ENCODE data around the gene MACROH2A1. TPM values are rescaled to one million over a fixed set of nuclear protein-coding genes. Genes with fewer than 3 reads are reported as not detected.

Gene MACROH2A1
- polyA plus RNA-seq, 2 of the 4 experiments (the other 2 are of a cell fraction), result 158 to 172 TPM

DNA sequence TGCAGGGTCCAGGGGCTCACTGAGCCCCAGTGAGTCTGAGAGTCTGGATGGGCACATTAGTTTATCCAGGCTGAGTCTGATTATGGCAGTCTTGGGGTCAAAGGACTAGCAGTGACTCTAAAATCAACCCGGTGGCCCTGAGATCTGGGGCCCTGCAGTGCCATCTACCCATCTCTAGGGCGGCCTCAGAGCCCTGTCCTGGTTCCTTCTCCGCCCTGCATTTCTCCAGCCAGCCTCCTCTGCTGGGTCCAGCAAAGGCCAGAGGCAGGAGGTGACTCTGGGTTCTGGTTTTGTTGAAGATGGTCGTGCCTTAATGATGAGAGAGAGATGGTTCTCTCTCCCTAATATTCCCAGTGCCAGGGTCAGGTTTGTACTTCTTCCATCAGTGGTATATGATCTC, 33.1 kb upstream of the MACROH2A1 start (continued):
- TF ChIP-seq, protein P1, sequence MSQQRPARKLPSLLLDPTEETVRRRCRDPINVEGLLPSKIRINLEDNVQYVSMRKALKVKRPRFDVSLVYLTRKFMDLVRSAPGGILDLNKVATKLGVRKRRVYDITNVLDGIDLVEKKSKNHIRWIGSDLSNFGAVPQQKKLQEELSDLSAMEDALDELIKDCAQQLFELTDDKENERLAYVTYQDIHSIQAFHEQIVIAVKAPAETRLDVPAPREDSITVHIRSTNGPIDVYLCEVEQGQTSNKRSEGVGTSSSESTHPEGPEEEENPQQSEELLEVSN (IDR thresholded peaks at IDR 0.05; ENCODE audit: borderline replicate concordance, low read depth), result no peak
- TF ChIP-seq MAFK (IDR thresholded peaks at IDR 0.05; ENCODE audit: partially characterized antibody), result no peak
- TF ChIP-seq, protein P2, sequence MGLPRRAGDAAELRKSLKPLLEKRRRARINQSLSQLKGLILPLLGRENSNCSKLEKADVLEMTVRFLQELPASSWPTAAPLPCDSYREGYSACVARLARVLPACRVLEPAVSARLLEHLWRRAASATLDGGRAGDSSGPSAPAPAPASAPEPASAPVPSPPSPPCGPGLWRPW (IDR thresholded peaks at IDR 0.05), result no peak
- TF ChIP-seq PHF8 (IDR thresholded peaks at IDR 0.05; ENCODE audit: borderline replicate concordance, low read depth), result no peak
- TF ChIP-seq, protein P3, sequence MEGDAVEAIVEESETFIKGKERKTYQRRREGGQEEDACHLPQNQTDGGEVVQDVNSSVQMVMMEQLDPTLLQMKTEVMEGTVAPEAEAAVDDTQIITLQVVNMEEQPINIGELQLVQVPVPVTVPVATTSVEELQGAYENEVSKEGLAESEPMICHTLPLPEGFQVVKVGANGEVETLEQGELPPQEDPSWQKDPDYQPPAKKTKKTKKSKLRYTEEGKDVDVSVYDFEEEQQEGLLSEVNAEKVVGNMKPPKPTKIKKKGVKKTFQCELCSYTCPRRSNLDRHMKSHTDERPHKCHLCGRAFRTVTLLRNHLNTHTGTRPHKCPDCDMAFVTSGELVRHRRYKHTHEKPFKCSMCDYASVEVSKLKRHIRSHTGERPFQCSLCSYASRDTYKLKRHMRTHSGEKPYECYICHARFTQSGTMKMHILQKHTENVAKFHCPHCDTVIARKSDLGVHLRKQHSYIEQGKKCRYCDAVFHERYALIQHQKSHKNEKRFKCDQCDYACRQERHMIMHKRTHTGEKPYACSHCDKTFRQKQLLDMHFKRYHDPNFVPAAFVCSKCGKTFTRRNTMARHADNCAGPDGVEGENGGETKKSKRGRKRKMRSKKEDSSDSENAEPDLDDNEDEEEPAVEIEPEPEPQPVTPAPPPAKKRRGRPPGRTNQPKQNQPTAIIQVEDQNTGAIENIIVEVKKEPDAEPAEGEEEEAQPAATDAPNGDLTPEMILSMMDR (IDR thresholded peaks at IDR 0.05), result no peak
- TF ChIP-seq HEYL (CRISPR knock-in tag; IDR thresholded peaks at IDR 0.05), result no peak

DNA sequence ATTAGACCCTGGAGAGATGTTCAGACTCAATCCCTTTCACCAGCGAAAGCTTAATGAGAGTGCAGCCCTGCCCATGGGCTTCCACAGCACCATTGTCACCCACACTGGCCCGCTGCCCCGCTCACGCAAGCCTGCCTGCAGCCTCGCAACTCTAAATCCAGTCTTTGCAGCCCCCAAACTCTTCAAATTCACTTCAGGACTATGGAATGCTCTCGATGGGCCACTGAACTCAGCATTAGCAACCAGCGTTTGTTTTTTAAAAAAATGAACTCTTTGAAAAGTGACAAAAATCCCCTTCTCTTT, 31.1 kb upstream of the MACROH2A1 start:
- ChIA-PET CTCF (no interaction called here), POLR2A (no interaction called here)
- FAIRE-seq, result no peak
- Histone ChIP-seq H3K4me2 (no peak overlapping the region), H3K9me3 (peaks cover 20% of the 10 kb centered on the region), H3K4me1 (no peaks in the 10 kb centered on the region), H3K4me3 (no peak overlapping the region), H3K27ac (no peak overlapping the region)
- WGBS (ENCODE audit: missing lambda C conversion rate), result 78% methylated on average over 7 of the region's 7 CpGs
- ATAC-seq, result no peak
- TF ChIP-seq POLR2A (IDR thresholded peaks at IDR 0.05; ENCODE audit: low read length) (no peak), EHF (CRISPR knock-in tag; IDR thresholded peaks at IDR 0.05) (no peak), RNF2 (IDR thresholded peaks at IDR 0.05; ENCODE audit: borderline replicate concordance, low read depth) (no peak), HEYL (CRISPR knock-in tag; IDR thresholded peaks at IDR 0.05) (no peak), TP53 (CRISPR knock-in tag; IDR thresholded peaks at IDR 0.05) (no peak), ESRRA (IDR thresholded peaks at IDR 0.05; ENCODE audit: borderline replicate concordance, low read length) (no peak), MAFK (IDR thresholded peaks at IDR 0.05; ENCODE audit: partially characterized antibody) (no peak)
- no peak for DNase-seq (ENCODE audit: low read depth in 1 of 2, low spot score in 1 of 2)

DNA sequence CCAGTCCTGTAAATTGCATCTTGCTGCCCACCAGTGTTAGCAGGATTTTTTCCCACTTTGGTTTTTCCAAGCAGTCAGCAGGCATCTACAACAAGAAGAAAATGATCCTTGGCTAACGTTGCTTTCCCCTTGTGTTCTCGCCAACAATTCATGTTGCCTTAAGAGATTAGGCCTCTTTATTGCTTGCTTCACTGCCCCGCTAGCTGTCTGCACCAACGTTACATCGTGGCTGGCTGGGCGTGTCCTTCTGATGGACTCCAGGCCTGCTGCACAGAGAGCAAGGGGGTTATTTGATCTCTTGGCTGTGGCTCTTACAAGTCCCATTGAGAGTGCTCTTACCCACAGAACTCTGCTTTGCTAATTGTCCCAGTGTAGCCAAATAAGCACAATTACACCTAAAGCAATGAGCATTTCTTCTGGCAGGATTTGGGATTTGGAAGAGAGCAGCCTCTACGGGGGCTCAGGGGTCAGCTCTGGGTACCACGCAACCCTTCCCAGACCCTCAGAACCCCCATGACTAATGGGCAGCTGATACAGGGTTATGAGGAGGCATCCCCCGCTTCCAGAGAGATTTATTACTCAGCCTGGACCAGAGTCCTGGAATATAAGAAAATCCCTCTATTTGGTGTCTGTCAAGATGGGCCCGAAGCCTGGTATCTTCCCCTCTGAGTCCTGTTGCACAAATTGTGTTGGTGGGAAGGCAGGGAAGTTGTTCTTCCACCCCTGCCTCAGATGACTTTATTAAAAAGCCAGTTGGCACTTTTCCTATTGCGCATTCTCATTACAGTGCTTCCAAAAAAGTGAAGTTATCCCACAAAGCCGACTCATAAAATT, 30.5 kb upstream of the MACROH2A1 start:
- H3K4me2 ChIP-seq, result no peak overlapping the region
- ATAC-seq, result no peak
- ChIA-PET POLR2A (no interaction called here), CTCF (interaction anchor here (1.3 to 1.4 kb wide), 2 partner anchors 10 to 12 kb away, joined by 3 to 4 read pairs; no protein-coding TSS in a partner anchor)
- TF ChIP-seq TFCP2L1 (CRISPR knock-in tag; IDR thresholded peaks at IDR 0.05) (no peak), CEBPB (IDR thresholded peaks at IDR 0.05) (no peak), EP300 (IDR thresholded peaks at IDR 0.05) (no peak), ZSCAN20 (CRISPR knock-in tag; IDR thresholded peaks at IDR 0.05) (no peak), RARB (CRISPR knock-in tag; IDR thresholded peaks at IDR 0.05) (no peak), RAD21 (conservative IDR thresholded peaks at IDR 0.05 in 1 of 2, IDR thresholded peaks at IDR 0.05 in 1 of 2) (no peak), HOXA7 (CRISPR knock-in tag; IDR thresholded peaks at IDR 0.05) (no peak), POLR2AphosphoS2 (conservative IDR thresholded peaks at IDR 0.05; ENCODE audit: low read length) (no peak)
- TF ChIP-seq, protein P2 (IDR thresholded peaks at IDR 0.05), result no peak
- WGBS (ENCODE audit: missing lambda C conversion rate), result 48% methylated on average over 12 of the region's 12 CpGs
- no peak overlapping the region for H3K27ac ChIP-seq
- no peaks in the 10 kb centered on the region for H3K4me1 ChIP-seq
- peaks cover 20% of the 10 kb centered on the region for H3K9me3 ChIP-seq
- no peak for DNase-seq (ENCODE audit: low read depth in 1 of 2, low spot score in 1 of 2)
- FAIRE-seq, result no peak
- H3K4me3 ChIP-seq, result no peak overlapping the region
